Panc1 (cell line): Measurements from ENCODE around the gene BCL3. TPM values are rescaled to one million over a fixed set of nuclear protein-coding genes. Genes with fewer than 3 reads are reported as not detected.
"Not testable (repeated sequence)": the region's sequence is repeated elsewhere in the genome, so short reads cannot be mapped to it uniquely, and the experiment has no call there.

Experiments used
- ATAC-seq: fragments of 200-7000 bp; cut with Tn5 transposase; 2 replicates; pipeline ENCODE4 v1.9.1; 2020; ENCODE audit warnings: mild to moderate bottlenecking, moderate library complexity
- BruUV-seq: library from RNA; stranded (reverse); fragments of 400-500 nt; replicated peaks from 2 replicates; lab custom pipeline; 2021; lab: Mats Ljungman, UMichigan
- CTCF ChIA-PET: fragments of 300-600 bp; sonication (Branson Sonifier 250); formaldehyde crosslinking; loops from one replicate; lab custom pipeline; 2022; ENCODE audit warnings: antibody characterized with exemption; lab: Charles Lee
- POLR2A ChIA-PET: fragments of 300-600 bp; sonication (Branson Sonifier 250); formaldehyde crosslinking; loops from one replicate; lab custom pipeline; 2022; ENCODE audit warnings: antibody characterized with exemption; lab: Charles Lee
- DNase-seq: peaks from one replicate; pipeline ENCODE4 v3.0.0-alpha.2; 2010; ENCODE audit warnings: low read depth, low spot score
- H3K27ac ChIP-seq: 2 replicates; pipeline ENCODE4 v1.5.1; 2011; ENCODE audit warnings: mild to moderate bottlenecking, low read length, inconsistent platforms
- H3K27me3 ChIP-seq: fragments of 200-500 bp; sonication (Bioruptor generic); 2 replicates; pipeline ENCODE4 v1.6.0; 2014; ENCODE audit warnings: low read length, inconsistent platforms; ENCODE audit not compliant: control insufficient read depth, insufficient read depth
- H3K36me3 ChIP-seq: fragments of 200-500 bp; sonication (Bioruptor generic); 2 replicates; pipeline ENCODE4 v1.5.1; 2014; ENCODE audit warnings: inconsistent platforms, mild to moderate bottlenecking, low read length, moderate library complexity; ENCODE audit not compliant: control insufficient read depth, insufficient read depth
- H3K4me1 ChIP-seq: 2 replicates; pipeline ENCODE4 v1.5.1; 2011; ENCODE audit warnings: inconsistent platforms, mild to moderate bottlenecking, low read length, moderate library complexity; ENCODE audit not compliant: control insufficient read depth, insufficient read depth
- H3K4me3 ChIP-seq, 2 experiments: 2 replicates each; pipeline ENCODE4 v1.5.1; 2011 to 2012; ENCODE audit warnings: low read depth in 2 of 2, low read length in 2 of 2, mild to moderate bottlenecking in 2 of 2, inconsistent platforms in 1 of 2, moderate library complexity in 1 of 2
- H3K9me3 ChIP-seq: fragments of 200-500 bp; sonication (Bioruptor generic); 2 replicates; pipeline ENCODE4 v1.5.1; 2014; ENCODE audit warnings: low read depth, mild to moderate bottlenecking, inconsistent platforms, low read length, moderate library complexity; ENCODE audit not compliant: control insufficient read depth, insufficient read depth
- POLR2AphosphoS5 ChIP-seq: IDR thresholded peaks from 2 replicates; pipeline ENCODE4 v1.6.1; 2012; ENCODE audit warnings: mild to moderate bottlenecking, low read depth, low read length, moderate library complexity
- SIN3A ChIP-seq: IDR thresholded peaks from 2 replicates; pipeline ENCODE4 v1.6.1; 2012; ENCODE audit warnings: low read depth, mild to moderate bottlenecking, low read length, moderate library complexity, borderline replicate concordance; ENCODE audit not compliant: insufficient read depth
- TCF7L2 ChIP-seq: IDR thresholded peaks from 2 replicates; pipeline ENCODE4 v1.6.1; 2011; ENCODE audit warnings: mild to moderate bottlenecking, low read depth, low read length, inconsistent platforms
- in situ Hi-C: cut with HindIII; loops from 2 replicates; pipeline ENCODE4 v1.10.0; 2016; ENCODE audit warnings: low sequenced_read_pairs, low pct_unique_long_range_greater_than_20kb
- intact Hi-C: fragments of 100-400 bp; cut with micrococcal nuclease; formaldehyde crosslinking; loops from one replicate; pipeline ENCODE4 v1.10.0; 2022; ENCODE audit not compliant: unreplicated experiment
- total RNA-seq: library from RNA; stranded (reverse); gene quantifications from one replicate; pipeline ENCODE4 v1.2.1, GENCODE V29; 2021; ENCODE audit not compliant: unreplicated experiment
- TF ChIP-seq, protein P1 (sequence below), 2 experiments: IDR thresholded peaks; 2 replicates each; pipeline ENCODE4 v1.6.1; 2011 to 2012; ENCODE audit warnings: low read depth in 2 of 2, control low read depth in 1 of 2, low read length in 1 of 2, mild to moderate bottlenecking in 1 of 2, moderate library complexity in 1 of 2; ENCODE audit not compliant: insufficient read depth in 1 of 2
- TF ChIP-seq, protein P2 (sequence below): fragments of 450-650 bp; IDR thresholded peaks from 2 replicates; pipeline ENCODE4 v1.5.1; 2017; ENCODE audit warnings: mild to moderate bottlenecking

The BCL3 gene
- total RNA-seq, 1 experiment from 2014 or later = 48.5 TPM

DNA sequence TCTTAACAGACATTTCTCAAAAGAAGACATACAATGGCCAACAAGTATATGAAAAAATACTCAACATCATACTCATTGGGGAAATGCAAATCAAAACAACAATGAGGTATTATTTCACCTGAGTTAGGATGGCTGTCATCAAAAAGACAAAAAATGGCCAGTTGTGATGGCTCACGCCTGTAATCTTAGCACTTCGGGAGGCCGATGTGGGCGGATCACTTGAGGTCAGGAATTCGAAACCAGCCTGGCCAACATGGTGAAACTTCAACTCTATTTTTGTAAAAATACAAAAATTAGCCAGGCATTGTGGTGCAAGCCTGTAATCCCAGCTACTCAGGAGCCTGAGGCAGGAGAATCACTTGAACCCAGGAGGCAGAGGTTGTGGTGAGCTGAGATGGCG is 27.6 kb upstream of the BCL3 start:
- ATAC-seq = no peak
- ChIA-PET CTCF (no interaction called here), POLR2A (interaction anchor here (0.6 to 0.7 kb wide), 3 partner anchors 14 to 123 kb away, joined by 3 to 7 read pairs (median 3); no protein-coding TSS in a partner anchor)
- intact Hi-C loops = loop anchor here (5.0 kb wide), 1 partner anchor 34 kb away; no protein-coding TSS in a partner anchor
- TF ChIP-seq SIN3A = no peak
- TF ChIP-seq, protein P1, sequence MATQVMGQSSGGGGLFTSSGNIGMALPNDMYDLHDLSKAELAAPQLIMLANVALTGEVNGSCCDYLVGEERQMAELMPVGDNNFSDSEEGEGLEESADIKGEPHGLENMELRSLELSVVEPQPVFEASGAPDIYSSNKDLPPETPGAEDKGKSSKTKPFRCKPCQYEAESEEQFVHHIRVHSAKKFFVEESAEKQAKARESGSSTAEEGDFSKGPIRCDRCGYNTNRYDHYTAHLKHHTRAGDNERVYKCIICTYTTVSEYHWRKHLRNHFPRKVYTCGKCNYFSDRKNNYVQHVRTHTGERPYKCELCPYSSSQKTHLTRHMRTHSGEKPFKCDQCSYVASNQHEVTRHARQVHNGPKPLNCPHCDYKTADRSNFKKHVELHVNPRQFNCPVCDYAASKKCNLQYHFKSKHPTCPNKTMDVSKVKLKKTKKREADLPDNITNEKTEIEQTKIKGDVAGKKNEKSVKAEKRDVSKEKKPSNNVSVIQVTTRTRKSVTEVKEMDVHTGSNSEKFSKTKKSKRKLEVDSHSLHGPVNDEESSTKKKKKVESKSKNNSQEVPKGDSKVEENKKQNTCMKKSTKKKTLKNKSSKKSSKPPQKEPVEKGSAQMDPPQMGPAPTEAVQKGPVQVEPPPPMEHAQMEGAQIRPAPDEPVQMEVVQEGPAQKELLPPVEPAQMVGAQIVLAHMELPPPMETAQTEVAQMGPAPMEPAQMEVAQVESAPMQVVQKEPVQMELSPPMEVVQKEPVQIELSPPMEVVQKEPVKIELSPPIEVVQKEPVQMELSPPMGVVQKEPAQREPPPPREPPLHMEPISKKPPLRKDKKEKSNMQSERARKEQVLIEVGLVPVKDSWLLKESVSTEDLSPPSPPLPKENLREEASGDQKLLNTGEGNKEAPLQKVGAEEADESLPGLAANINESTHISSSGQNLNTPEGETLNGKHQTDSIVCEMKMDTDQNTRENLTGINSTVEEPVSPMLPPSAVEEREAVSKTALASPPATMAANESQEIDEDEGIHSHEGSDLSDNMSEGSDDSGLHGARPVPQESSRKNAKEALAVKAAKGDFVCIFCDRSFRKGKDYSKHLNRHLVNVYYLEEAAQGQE (IDR thresholded peaks at IDR 0.05; ENCODE audit: insufficient read depth in 1 of 2, low read depth in 2 of 2, low read length in 1 of 2) = no peak
- H3K36me3 ChIP-seq = no peaks in the 10 kb centered on the region
- H3K27ac ChIP-seq = peak overlapping the region; percentile 72
- in situ Hi-C loops = no loop called here
- no peaks in the 10 kb centered on the region for H3K27me3 ChIP-seq
- no TSS peak for BruUV-seq
- no peak for DNase-seq
- no peaks in the 10 kb centered on the region for H3K9me3 ChIP-seq
- H3K4me3 ChIP-seq = no peak overlapping the region
- H3K4me1 ChIP-seq = peaks cover 51% of the 10 kb centered on the region

GRCh38 chr19:44721369-44721768 is 27.1 kb upstream of the BCL3 start:
- ATAC-seq, in situ Hi-C loops, DNase-seq, H3K36me3 ChIP-seq, BruUV-seq, H3K4me3 ChIP-seq, H3K27ac ChIP-seq, H3K9me3 ChIP-seq, H3K27me3 ChIP-seq: not testable (repeated sequence)
- H3K4me1 ChIP-seq = peaks cover 54% of the 10 kb centered on the region
- ChIA-PET CTCF (interaction anchor here (0.6 kb wide), 1 partner anchor 151 kb away, joined by 5 read pairs; no protein-coding TSS in a partner anchor), POLR2A (interaction anchor here (0.6 to 0.7 kb wide), 3 partner anchors 14 to 123 kb away, joined by 3 to 7 read pairs (median 3); no protein-coding TSS in a partner anchor)
- intact Hi-C loops = loop anchor here (5.0 kb wide), 1 partner anchor 34 kb away; no protein-coding TSS in a partner anchor

GRCh38 chr19:44722131-44723121 is 26.1 kb upstream of the BCL3 start:
- intact Hi-C loops (loop anchor here (5.0 kb wide), 1 partner anchor 35 kb away; no protein-coding TSS in a partner anchor), in situ Hi-C loops (no loop called here)
- no peak for ATAC-seq
- no TSS peak for BruUV-seq
- Histone ChIP-seq H3K4me3 (no peak overlapping the region), H3K27me3 (no peaks in the 10 kb centered on the region), H3K9me3 (no peaks in the 10 kb centered on the region), H3K36me3 (no peaks in the 10 kb centered on the region), H3K27ac (peak overlapping the region; percentile 77), H3K4me1 (peaks cover 54% of the 10 kb centered on the region)
- no peak for DNase-seq
- TF ChIP-seq, protein P2, sequence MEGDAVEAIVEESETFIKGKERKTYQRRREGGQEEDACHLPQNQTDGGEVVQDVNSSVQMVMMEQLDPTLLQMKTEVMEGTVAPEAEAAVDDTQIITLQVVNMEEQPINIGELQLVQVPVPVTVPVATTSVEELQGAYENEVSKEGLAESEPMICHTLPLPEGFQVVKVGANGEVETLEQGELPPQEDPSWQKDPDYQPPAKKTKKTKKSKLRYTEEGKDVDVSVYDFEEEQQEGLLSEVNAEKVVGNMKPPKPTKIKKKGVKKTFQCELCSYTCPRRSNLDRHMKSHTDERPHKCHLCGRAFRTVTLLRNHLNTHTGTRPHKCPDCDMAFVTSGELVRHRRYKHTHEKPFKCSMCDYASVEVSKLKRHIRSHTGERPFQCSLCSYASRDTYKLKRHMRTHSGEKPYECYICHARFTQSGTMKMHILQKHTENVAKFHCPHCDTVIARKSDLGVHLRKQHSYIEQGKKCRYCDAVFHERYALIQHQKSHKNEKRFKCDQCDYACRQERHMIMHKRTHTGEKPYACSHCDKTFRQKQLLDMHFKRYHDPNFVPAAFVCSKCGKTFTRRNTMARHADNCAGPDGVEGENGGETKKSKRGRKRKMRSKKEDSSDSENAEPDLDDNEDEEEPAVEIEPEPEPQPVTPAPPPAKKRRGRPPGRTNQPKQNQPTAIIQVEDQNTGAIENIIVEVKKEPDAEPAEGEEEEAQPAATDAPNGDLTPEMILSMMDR = no peak
- TF ChIP-seq SIN3A (no peak), POLR2AphosphoS5 (no peak), TCF7L2 (no peak)
- TF ChIP-seq, protein P1 (IDR thresholded peaks at IDR 0.05; ENCODE audit: insufficient read depth in 1 of 2, low read depth in 2 of 2, low read length in 1 of 2) = no peak
- ChIA-PET CTCF (interaction anchor here (0.6 to 3.1 kb wide), 4 partner anchors 13 to 83 kb away, joined by 3 to 22 read pairs (median 7); no protein-coding TSS in a partner anchor), POLR2A (interaction anchor here (0.6 kb wide), 1 partner anchor 124 kb away, joined by 4 read pairs; the partner anchor contains the start of gene NECTIN2)
